Mesenchymal stem cell (in vitro differentiated cells and primary cell): ENCODE results near the gene ACOT7.

Experiments used
- DNase-seq: peaks from one replicate; pipeline ENCODE4 v3.0.0-alpha.2; 2013
- H2AFZ ChIP-seq: one replicate; pipeline ENCODE4 v1.6.1; 2013; ENCODE audit warnings: low read depth, mild to moderate bottlenecking, control low read depth, inconsistent platforms, low read length, moderate library complexity
- H2AK5ac ChIP-seq: 2 replicates; pipeline ENCODE4 v1.6.1; 2013; ENCODE audit warnings: low read length, moderate library complexity, mild to moderate bottlenecking, inconsistent platforms; ENCODE audit not compliant: severe bottlenecking
- H2BK120ac ChIP-seq: one replicate; pipeline ENCODE4 v1.6.1; 2013; ENCODE audit warnings: low read depth, mild to moderate bottlenecking, inconsistent platforms, low read length, moderate library complexity
- H2BK12ac ChIP-seq, 2 experiments: one replicate each; pipeline ENCODE4 v1.6.1; 2013; ENCODE audit warnings: inconsistent platforms in 2 of 2, low read length in 2 of 2, mild to moderate bottlenecking in 2 of 2, moderate library complexity in 2 of 2, control low read depth in 1 of 2
- H2BK15ac ChIP-seq: one replicate; pipeline ENCODE4 v1.6.1; 2013; ENCODE audit warnings: mild to moderate bottlenecking, low read depth, inconsistent platforms; ENCODE audit not compliant: poor library complexity, severe bottlenecking
- H2BK5ac ChIP-seq: 2 replicates; pipeline ENCODE4 v1.6.1; 2013; ENCODE audit warnings: low read depth, mild to moderate bottlenecking, low read length, control low read depth, inconsistent platforms; ENCODE audit not compliant: poor library complexity, severe bottlenecking
- H3K14ac ChIP-seq, 2 experiments: one replicate each; pipeline ENCODE4 v1.6.1; 2013; ENCODE audit warnings: inconsistent platforms in 2 of 2, low read length in 2 of 2, control low read depth in 1 of 2, mild to moderate bottlenecking in 1 of 2, moderate library complexity in 1 of 2
- H3K18ac ChIP-seq, 2 experiments: one replicate each; pipeline ENCODE4 v1.6.1; 2013; ENCODE audit warnings: inconsistent platforms in 2 of 2, low read length in 2 of 2, control low read depth in 1 of 2, low read depth in 1 of 2, mild to moderate bottlenecking in 1 of 2
- H3K23ac ChIP-seq, 2 experiments: one replicate each; pipeline ENCODE4 v1.6.1; 2013; ENCODE audit warnings: inconsistent platforms in 2 of 2, low read length in 2 of 2, mild to moderate bottlenecking in 2 of 2, moderate library complexity in 2 of 2, control low read depth in 1 of 2
- H3K27ac ChIP-seq: 2 replicates; pipeline ENCODE4 v1.5.1; 2013; ENCODE audit warnings: mild to moderate bottlenecking, moderate library complexity, low read length, control low read depth, inconsistent platforms; ENCODE audit not compliant: poor library complexity, severe bottlenecking
- H3K27me3 ChIP-seq, 2 experiments: 2 replicates each; pipeline versions ENCODE4 v1.6.1 to v1.7.0; 2013; ENCODE audit warnings: low read length in 2 of 2, mild to moderate bottlenecking in 2 of 2, moderate library complexity in 2 of 2, control low read depth in 1 of 2, inconsistent platforms in 1 of 2; ENCODE audit not compliant: control insufficient read depth in 1 of 2, insufficient read depth in 1 of 2
- H3K36me3 ChIP-seq, 2 experiments: 2 replicates each; pipeline versions ENCODE4 v1.6.1 to v1.7.0; 2013; ENCODE audit warnings: low read length in 2 of 2, control low read depth in 1 of 2, inconsistent platforms in 1 of 2, low read depth in 1 of 2, mild to moderate bottlenecking in 1 of 2; ENCODE audit not compliant: insufficient read depth in 2 of 2, control insufficient read depth in 1 of 2
- H3K4ac ChIP-seq, 2 experiments: one replicate each; pipeline ENCODE4 v1.6.1; 2013; ENCODE audit warnings: inconsistent platforms in 2 of 2, low read length in 2 of 2, mild to moderate bottlenecking in 2 of 2, moderate library complexity in 2 of 2, control low read depth in 1 of 2, low read depth in 1 of 2
- H3K4me1 ChIP-seq: 2 replicates; pipeline ENCODE4 v1.6.1; 2013; ENCODE audit warnings: low read depth, low read length, control low read depth; ENCODE audit not compliant: control insufficient read depth, insufficient read depth
- H3K4me2 ChIP-seq: 2 replicates; pipeline ENCODE4 v1.6.1; 2013; ENCODE audit warnings: low read length, mild to moderate bottlenecking, inconsistent platforms; ENCODE audit not compliant: poor library complexity, severe bottlenecking
- H3K4me3 ChIP-seq, 2 experiments: 2 replicates each; pipeline versions ENCODE4 v1.5.1 to v1.7.0; 2013; ENCODE audit warnings: low read length in 2 of 2, mild to moderate bottlenecking in 2 of 2, control low read depth in 1 of 2, low read depth in 1 of 2; ENCODE audit not compliant: insufficient read depth in 1 of 2
- H3K79me1 ChIP-seq: replicated peaks from 2 replicates; pipeline ENCODE4 v1.6.1; 2013; ENCODE audit warnings: mild to moderate bottlenecking, control low read depth, low read length, inconsistent platforms; ENCODE audit not compliant: poor library complexity, severe bottlenecking
- H3K9ac ChIP-seq: 2 replicates; pipeline ENCODE4 v1.7.0; 2013; ENCODE audit warnings: mild to moderate bottlenecking, low read length, moderate library complexity
- H3K9me3 ChIP-seq: 2 replicates; pipeline ENCODE4 v1.7.0; 2013; ENCODE audit warnings: mild to moderate bottlenecking, low read length; ENCODE audit not compliant: control insufficient read depth
- H4K8ac ChIP-seq: one replicate; pipeline ENCODE4 v1.6.1; 2013; ENCODE audit warnings: inconsistent platforms, mild to moderate bottlenecking, low read length, moderate library complexity
- H4K91ac ChIP-seq: one replicate; pipeline ENCODE4 v1.6.1; 2013; ENCODE audit warnings: mild to moderate bottlenecking, low read length, inconsistent platforms
- WGBS: methylation state at CpG from one replicate; pipeline ENCODE4 v1.1.7; 2013; ENCODE audit warnings: mixed read lengths; 5-methylcytosine and 5-hydroxymethylcytosine counted together

The ACOT7 gene

DNA sequence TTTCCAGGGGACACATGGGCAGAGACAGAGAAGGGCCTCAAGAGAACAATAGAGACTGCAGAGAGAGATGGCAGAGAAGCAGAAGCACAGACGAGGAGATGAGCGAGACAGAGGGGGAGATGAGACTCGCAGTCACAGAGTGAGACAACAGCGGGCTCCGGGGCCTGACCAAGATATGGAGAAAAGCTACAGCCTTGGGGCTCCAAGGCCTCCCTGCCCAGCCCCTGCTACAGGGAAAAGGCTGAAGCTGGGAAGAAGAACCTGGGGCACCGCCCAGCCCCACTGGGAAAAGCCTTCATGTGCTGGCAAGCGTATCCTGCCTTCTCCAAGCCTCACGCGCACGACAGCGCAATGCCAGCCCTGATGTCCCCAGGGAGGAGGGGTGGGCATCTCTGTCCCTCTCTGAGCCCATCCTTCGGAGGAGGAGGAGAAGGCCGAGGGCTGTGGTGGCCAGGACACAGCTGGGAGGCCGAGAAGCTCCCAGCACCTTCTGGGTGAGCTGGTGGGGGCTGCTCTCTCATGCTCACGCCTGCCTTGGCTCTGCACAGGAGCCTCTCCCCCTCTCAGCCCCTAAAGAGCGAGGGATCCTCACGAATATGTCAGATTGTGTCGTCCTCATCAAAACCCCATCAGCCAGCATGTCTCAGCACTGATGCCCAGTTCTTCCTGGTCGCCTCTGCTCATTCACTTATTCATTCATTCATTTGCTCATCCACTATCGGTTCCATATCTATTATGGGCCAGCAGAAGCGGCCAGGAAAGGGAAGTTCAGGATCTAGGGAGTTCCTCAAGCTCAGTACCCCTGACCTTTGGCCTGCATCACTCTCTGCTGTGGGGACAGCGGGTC lies 56.6 kb downstream of the ACOT7 start:
- Histone ChIP-seq H3K4me1 (no peaks in the 10 kb centered on the region), H3K4me2 (no peak overlapping the region), H2BK5ac (no peak overlapping the region), H4K8ac (no peak overlapping the region), H3K9me3 (no peaks in the 10 kb centered on the region), H2BK15ac (no peak overlapping the region), H3K27ac (no peak overlapping the region), H4K91ac (no peak overlapping the region), H3K14ac (no peak overlapping the region), H3K4ac (no peak overlapping the region), H3K27me3 (no peaks in the 10 kb centered on the region), H3K79me1 (peaks cover 5% of the 10 kb centered on the region), H3K18ac (no peak overlapping the region), H2AFZ (no peak overlapping the region), H2AK5ac (no peak overlapping the region), H3K23ac (no peak overlapping the region), H2BK120ac (no peak overlapping the region), H2BK12ac (no peak overlapping the region), H3K9ac (no peak overlapping the region), H3K36me3 (peaks cover 0 to 36% of the 10 kb centered on the region in 2 experiments), H3K4me3 (no peak overlapping the region)
- whole genome bisulfite sequencing, result 93% methylated on average over 22 of the region's 22 CpGs
- no peak for DNase-seq

DNA sequence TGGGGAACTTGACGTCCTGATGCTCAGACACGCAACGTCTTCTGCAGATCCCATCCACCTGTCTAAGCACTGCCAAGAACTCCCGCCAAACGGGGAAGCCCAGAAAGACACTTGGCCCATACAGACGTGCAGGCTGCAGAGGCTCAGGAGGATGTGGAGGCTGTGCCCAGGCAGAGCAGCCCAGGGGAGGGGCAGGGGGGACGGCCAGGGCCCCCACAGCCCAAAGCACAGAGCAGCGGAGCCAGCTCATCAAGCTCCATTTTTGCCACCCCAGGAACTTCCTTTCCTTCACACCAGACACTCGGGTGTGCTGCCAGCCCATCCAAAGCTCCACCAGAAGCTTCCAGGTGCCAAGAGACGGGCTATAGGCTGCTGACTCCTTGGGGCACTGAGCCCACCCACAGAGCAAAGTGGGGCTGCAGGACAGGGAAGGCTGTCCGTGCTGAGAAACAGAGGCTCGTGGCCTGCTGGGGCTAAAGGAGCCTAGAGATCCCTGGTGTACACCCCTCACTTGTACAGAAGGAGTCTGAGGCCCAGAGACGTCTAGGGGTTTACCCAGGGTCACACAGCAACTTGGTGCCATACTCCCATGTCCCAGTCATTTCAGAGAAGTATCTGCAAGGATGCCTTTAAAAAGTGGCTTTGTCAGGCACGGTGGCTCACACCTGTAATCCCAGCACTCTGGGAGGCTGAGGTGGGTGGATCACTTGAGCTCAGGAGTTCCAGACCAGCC lies 59.1 kb downstream of the ACOT7 start:
- Histone ChIP-seq H3K4me2 (no peak overlapping the region), H3K27ac (no peak overlapping the region), H2BK5ac (no peak overlapping the region), H3K4me1 (no peaks in the 10 kb centered on the region), H3K36me3 (peaks cover 0 to 55% of the 10 kb centered on the region in 2 experiments), H4K8ac (no peak overlapping the region), H3K9me3 (no peaks in the 10 kb centered on the region), H2AK5ac (no peak overlapping the region), H4K91ac (no peak overlapping the region), H3K9ac (no peak overlapping the region), H2AFZ (no peak overlapping the region), H3K23ac (no peak overlapping the region), H3K18ac (no peak overlapping the region), H3K27me3 (no peaks in the 10 kb centered on the region), H2BK12ac (no peak overlapping the region), H3K79me1 (peaks cover 3% of the 10 kb centered on the region), H3K4me3 (no peak overlapping the region), H2BK120ac (no peak overlapping the region), H3K4ac (no peak overlapping the region), H3K14ac (no peak overlapping the region), H2BK15ac (no peak overlapping the region)
- DNase-seq, result no peak
- 93% methylated on average over 12 of the region's 14 CpGs for WGBS

DNA sequence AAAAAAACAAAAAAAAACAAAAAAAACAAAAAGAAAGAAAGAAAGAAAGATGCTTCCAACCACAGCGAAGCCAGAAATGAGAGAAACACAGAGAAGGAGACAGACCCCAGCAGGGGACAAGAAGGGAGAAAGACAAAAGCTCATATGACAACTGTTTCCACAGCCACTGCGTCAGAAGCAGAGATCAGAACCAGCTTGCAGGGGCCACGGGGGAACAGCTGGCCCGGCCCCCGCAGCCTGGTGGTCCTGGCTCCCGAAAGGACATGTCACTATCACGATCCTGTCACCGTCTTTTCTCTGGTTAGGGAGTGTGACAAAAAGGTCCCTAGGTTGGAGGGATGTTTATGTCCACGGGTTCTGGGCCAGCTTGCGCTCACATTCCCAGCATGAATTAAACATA lies 60.7 kb downstream of the ACOT7 start:
- Histone ChIP-seq H3K4ac (no peak overlapping the region), H2BK5ac (no peak overlapping the region), H3K9ac (no peak overlapping the region), H2BK120ac (no peak overlapping the region), H4K8ac (no peak overlapping the region), H3K36me3 (peaks cover 0 to 40% of the 10 kb centered on the region in 2 experiments), H3K18ac (no peak overlapping the region), H2AK5ac (no peak overlapping the region), H3K23ac (no peak overlapping the region), H2BK15ac (no peak overlapping the region), H3K9me3 (no peaks in the 10 kb centered on the region), H3K4me1 (no peaks in the 10 kb centered on the region), H3K4me3 (no peak overlapping the region), H3K27ac (no peak overlapping the region), H3K4me2 (no peak overlapping the region), H4K91ac (no peak overlapping the region), H3K14ac (no peak overlapping the region), H2BK12ac (no peak overlapping the region), H3K79me1 (peaks cover 1% of the 10 kb centered on the region), H3K27me3 (no peaks in the 10 kb centered on the region), H2AFZ (no peak overlapping the region)
- WGBS, result 99% methylated on average over 10 of the region's 10 CpGs
- DNase-seq, result no peak

DNA sequence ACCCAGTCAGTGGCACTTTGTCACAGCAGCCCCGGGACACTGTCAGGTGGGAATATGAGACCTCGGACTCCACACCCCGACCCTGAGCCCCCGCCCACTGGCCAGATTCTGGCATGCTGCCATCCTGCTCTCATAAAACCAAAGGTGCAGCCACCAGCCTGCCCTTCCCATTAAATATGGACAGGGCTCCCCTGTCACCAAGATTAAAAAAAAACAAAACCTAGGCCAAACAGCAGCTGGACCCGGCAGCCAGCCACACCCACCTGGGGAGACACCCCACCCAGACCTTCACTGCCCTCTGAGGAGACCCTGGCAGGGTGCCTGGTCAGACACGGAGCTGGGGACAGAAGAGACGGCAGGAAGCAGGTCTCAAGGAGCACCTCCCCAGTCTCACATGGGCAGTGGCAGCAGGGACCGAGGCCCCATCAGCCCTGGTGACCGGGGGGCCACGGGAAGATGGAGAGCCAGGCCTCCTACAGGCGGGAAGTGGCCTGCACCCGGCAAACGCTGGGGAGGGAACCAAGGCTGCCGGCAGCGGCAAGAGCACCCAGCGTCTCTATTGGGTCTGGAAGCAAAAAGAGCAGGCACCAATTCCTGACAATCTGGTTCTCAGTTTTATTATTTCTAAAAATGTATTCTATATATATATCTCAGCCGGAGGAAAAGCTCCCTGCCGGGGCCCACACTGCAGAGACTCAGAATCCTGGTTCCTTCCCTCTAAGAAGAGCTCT lies 61.9 kb downstream of the ACOT7 start:
- no peak overlapping the region for H2AFZ ChIP-seq
- H3K4me1 ChIP-seq, result no peaks in the 10 kb centered on the region
- no peak overlapping the region for H2AK5ac ChIP-seq
- DNase-seq, result no peak
- H2BK5ac ChIP-seq, result no peak overlapping the region
- H3K36me3 ChIP-seq, result peaks cover 0 to 37% of the 10 kb centered on the region in 2 experiments
- H3K9ac ChIP-seq, result no peak overlapping the region
- no peak overlapping the region for H3K27ac ChIP-seq
- H3K18ac ChIP-seq, result no peak overlapping the region
- H2BK12ac ChIP-seq, result no peak overlapping the region
- no peak overlapping the region for H3K4me3 ChIP-seq
- no peak overlapping the region for H3K23ac ChIP-seq
- no peaks in the 10 kb centered on the region for H3K9me3 ChIP-seq
- 96% methylated on average over 13 of the region's 18 CpGs for WGBS
- no peak overlapping the region for H4K8ac ChIP-seq
- H3K4ac ChIP-seq, result no peak overlapping the region
- peaks cover 1% of the 10 kb centered on the region for H3K79me1 ChIP-seq
- H3K14ac ChIP-seq, result no peak overlapping the region
- no peak overlapping the region for H4K91ac ChIP-seq
- no peak overlapping the region for H3K4me2 ChIP-seq
- H3K27me3 ChIP-seq, result no peaks in the 10 kb centered on the region
- H2BK120ac ChIP-seq, result no peak overlapping the region
- no peak overlapping the region for H2BK15ac ChIP-seq
